HG02623 (cell line): ENCODE measurements around the gene PDE8B.
"Not testable (repeated sequence)": the region's sequence is repeated elsewhere in the genome, so short reads cannot be mapped to it uniquely, and the experiment has no call there.

Experiments used
- ATAC-seq: cut with Tn5 transposase; IDR thresholded peaks from one replicate; pipeline ENCODE4 v1.9.1; 2021; ENCODE audit warnings: moderate library complexity; ENCODE audit not compliant: unreplicated experiment

The PDE8B gene

DNA sequence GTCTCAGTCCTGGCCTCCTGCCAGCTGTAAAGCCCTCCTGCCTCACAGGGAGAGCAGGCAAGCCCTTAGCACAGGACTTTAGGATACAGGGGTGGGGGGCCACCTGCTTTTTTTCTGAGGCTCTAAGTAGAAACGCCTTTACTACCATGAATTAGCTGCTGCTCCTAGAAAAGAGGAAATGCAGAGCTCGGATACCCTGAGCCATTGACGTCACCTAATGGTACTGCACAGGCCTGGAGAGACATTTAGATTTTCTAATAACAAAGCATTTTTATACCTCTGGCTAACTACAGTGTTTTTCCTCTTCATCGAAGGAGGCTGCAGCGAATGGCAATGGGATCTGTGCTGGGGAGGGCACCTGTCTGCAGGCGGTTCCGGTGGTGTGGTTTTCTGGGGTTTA, 144.6 kb downstream of the PDE8B start:
- ATAC-seq = no peak

DNA sequence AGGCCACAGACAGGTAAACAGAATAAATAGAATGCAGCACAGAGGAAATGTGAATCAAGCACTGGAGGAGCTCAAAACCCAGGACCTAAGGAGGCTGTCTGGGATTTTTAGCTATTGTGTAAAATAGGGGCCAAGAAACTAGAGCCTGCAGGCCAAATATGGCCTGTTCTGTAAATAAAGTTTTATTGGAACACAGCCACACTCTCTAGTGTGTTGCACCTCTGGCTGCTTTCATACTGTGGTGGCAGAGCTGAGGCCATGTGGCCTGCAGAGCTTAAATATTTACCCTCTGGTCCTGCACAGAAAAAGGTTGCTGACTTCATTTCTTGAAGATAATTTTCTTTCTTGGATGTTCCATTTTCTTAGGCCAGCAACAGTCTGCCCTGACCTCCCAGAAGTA, 145.3 kb downstream of the PDE8B start:
- no peak for ATAC-seq

DNA sequence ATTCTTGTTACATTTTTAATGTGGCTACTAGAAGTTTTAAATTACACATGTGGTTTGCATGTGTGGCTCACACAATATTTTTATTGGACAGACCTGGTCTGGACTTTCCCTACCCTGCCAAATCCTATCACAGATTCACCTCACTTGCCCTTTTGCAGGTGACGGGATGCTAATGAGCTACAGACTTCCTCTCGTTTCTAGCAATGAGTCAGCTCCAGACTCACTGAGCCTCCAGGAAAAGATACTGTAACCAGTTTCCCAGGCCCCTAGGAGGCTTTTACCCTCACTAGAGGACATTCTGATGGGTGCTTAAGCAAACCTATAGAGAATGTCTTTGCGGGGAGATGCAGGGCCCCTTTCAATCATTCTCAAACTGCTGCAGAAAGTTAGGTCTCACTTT, 146.3 kb downstream of the PDE8B start:
- ATAC-seq = peak; percentile 91

DNA sequence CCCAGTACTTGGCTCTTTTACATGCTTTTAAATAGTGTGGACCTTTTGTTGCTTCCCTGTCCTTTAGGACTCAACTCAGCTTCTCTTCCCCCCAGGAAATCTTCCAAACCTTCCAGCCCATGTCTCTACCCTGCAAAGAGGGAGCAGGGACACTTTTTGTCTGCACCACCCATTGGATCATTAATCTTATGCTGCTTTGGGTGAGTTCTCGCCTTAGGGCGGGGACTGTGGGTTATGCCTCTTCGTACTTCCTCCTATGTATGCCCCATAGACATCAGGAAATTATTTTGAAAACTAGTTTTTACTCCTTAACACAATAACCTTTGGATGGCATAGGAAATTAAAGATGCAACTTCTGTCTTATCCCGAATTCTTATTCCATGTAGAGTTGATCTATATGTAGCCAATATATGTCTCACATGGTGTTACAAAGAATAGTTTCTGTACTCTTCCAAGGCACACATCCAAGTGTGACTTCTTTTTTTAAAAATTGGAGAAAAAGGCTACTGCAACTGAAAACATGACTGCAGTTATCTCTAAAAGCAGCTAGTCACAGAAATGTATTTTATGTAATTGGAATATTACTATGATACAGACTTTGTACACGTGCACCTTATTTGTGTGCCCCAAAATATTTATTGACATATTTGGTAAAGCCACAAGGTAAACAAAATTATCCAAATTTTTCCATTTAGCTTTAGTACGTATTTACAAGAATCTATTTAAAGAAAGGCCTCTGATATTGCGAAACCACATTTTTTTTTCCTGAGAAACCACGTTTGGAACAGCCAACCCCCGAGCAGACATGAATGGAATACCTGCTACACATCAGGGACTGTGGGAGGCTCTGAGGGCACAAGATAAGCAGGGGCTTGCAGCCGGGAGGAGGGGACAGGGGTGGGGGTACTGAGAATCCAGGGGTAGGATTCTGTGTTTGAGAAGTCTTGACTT, 148.1 kb downstream of the PDE8B start:
- ATAC-seq = no peak

DNA sequence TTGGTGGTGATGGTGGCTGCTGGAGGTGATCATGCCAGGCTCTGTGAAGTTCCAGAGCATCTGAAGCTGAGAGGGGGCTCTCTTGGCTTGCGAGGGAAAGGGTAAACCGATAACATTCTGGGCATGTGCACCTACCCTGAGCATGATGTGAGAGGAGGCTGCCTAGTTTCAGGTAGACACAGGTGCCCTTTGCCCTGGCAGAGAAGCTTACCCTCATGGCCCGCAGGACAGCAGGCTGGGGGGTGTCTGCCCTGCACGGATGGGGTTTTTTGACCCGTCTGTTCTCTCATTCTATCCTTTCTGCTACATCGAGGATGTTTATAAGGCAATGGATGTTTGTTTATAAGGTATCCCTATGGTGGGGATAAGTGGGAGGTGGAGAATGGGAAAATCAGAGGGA, 148.8 kb downstream of the PDE8B start:
- ATAC-seq = no peak

DNA sequence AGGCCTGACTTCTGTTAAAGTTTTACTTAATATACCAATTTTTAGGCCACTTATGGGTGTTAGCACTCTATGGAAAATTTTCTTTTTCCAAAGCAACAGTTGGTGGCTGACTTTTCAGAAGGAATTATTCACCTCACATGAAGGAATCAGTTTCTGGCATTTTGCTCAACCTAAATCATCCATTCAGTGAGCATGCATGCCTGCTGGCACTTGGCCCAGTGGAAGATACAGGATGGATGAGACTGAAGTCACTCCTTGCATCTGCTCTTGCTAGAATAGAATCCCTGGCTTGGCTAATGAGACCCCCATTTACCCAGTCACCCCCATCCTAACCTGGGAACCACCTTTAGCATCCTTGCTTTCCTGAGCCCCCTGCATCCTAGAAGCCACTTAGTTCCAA, 149.9 kb downstream of the PDE8B start:
- no peak for ATAC-seq

DNA sequence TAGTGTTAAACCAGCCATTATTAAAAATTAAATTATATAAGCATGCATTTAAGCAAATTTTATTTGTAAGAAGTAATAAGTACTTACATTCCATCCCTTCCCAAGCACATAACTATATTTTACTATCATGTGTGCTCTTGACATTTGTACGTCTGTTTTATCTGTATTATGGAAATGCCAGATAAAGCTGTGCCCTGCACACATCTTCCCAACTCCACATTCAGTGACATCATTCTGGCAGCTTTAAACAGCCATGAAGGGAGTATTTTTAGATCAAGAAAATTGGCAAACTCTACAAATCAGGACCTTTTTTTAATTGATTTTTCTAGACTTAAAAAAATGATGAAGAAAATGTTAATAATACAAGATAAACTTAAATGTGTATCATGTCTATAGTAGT, 150.5 kb downstream of the PDE8B start:
- no peak for ATAC-seq

DNA sequence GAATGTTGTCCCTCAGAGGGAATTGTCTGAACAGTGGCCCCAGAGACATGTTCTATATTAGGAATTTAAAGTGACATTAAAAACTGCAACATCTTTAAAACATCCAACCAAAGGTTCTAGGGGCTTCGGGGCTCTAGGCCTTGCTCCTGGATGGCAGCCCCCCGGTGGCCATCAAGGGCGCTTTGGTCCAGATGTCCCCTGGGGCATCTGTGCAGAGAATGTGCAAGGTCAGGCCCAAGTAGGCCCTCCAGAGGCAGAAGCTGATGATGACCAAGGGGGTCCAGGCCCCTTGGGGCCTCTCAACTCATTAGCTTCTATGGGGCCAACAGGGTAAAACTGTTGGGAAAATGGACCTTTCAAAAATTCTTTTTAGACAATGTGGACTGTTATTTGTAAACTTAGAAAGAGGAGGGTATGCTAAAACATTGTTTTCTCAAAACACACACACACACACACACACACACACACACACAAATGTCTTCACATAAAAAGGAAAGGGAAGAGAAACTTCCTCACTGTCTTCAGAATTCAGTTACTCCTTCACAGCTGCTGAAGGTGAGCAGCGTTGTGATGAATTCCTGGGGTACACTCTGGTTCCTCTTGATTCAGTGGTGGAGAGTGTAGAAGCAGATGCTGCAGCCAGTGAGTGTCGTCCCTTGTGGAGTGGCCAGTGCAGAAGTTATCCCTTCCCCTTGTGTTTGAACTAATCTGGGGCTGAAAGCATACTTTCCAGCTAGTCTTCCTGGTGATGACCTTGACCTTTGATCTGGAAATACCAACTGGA, 156.4 kb downstream of the PDE8B start:
- ATAC-seq = no peak

DNA sequence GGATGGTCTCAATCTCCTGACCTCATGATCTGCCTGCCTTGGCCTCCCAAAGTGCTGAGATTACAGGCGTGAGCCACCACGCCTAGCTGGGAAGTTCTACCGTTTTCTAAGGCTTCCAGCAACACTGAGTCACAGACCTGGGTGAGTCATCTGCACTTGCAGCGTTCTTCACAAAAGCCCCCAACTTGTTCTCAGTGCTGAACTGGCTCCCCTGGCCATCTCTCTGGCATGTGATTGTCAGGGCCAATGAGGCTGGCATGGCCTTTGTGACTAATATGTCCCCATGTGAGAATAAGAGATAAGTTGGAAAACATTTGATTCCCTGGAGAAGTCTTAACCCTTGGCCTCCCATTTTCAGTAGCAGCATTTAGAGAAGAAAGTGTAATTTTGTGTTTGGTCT, 157.3 kb downstream of the PDE8B start:
- no peak for ATAC-seq

DNA sequence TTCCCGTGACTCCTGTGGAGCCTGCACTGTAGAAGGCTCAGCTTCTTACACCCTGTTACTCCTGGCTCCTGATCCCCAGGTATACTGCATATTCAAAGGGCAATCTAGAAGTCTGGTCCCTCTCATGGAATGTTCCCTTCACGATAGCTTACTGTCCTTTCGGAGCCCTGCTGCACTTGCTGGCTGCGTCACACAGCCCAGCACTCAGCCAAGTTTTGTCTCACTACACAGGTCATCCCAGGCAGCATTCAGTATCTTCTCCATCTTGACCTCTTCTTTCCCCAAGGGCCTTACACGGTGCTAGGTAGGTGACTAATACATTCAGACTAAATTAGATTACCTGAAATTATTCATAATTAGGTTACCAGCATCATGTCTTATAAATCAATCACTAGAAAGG, 157.9 kb downstream of the PDE8B start:
- no peak for ATAC-seq

DNA sequence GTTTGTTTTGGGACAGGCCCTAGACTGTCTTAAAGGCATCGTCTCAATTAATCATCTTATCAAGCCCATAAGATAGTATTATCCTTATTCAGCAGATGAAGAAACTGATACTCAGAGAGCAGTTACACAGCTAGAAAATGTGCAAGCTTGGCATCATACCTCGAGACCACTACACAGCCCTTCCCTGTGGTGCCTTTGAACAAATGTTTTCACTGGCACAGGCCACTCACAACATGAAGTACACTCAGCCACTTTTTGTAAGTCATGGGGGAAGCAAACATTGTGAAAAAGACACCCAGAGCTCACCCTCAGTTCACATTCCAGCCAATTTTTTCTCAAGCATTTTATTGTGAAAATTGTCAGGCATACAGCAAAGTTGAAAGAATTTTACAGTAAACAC, 159.1 kb downstream of the PDE8B start:
- ATAC-seq = no peak

DNA sequence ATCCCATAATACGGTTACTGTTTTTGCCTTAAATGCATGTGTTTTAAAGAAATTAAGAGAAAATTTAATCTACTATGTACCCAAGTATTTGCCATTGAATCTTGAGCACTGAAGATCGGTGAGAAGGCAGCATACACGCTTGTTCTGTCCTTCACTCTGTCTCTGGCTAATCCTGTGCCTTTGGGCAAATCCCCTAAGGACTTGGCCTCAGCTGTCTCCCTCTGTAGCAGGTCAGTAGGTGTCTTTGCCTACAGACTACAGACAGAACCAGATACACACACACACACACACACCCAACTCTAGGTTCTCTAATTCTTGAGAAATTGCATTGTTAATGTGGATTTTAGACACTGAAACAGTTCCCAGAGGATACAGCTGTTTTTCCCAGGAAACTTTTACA, 164.2 kb downstream of the PDE8B start:
- ATAC-seq = no peak

DNA sequence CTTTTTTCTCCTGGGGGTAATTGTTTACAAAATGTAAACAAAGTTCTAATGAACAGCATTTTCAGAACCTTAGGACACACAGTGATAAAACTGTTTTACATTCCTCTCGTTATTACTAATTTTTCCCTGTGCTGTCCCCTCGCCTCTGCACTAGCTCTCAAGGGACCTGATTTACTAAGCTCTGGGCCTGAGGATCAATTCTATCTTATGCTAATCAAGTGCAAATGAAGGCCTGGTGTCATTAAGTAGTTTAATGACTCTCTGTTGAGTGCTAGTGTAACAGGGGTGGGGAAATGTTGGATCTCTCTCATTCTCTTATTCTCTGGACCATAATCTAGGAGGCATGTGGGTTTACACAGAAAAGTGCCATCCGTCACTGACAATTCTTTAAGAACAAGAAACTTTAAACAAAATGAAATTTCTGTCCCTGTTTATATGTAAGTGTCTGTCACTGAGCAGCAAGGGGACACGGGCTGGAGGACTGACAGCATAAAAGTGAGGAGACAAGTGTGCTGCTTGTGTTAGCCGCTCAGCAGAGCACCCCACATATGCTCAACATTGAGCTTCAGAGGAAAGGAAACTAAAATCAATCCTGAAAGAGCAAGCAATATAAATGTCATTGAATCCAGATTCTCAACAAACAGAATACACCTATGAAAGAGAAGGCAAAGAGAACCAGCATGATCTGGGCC, 166.3 kb downstream of the PDE8B start:
- ATAC-seq = no peak

DNA sequence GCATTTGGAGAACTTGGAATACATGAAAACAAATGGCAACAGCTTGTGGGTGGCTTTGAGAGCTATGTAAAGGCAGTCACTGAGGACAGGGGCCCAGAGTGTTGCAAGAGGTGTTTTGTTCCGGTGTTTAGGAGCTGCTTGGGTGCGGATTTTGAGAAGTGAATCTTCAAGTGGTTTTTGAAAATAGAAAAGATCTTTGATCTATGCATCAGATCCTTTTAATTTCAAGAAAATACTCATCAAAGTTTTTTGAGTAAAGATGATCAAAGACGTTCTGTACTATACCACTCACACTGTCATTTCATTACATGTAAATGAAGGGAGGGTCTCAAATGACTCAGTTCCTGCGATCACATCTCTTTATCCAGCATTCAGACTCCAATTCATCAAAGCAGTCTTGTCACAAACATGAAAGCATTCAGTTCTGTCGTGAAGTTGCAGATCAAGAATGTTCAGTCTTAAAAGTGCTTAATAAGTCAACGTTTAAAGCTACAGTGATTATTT, 169.1 kb downstream of the PDE8B start:
- peak; percentile 66 for ATAC-seq

DNA sequence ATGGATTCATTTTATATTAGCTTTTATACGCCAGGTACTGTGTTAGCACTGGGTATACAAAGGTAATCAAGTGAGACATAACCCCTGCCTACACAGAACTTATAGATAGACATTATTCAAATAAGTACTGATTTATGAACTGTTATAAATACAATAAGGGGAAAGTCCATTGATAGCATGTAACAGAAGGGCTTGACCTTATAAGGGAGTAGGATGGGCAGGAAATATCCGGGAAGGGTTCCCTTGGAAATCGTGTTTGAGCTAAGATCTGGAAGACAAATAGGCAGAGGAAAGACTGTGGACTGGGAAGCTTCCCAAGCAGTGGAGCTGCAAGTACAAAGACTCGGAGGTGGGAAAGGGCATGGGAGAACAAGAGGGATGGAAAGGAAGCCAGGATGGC, 170.2 kb downstream of the PDE8B start:
- no peak for ATAC-seq

DNA sequence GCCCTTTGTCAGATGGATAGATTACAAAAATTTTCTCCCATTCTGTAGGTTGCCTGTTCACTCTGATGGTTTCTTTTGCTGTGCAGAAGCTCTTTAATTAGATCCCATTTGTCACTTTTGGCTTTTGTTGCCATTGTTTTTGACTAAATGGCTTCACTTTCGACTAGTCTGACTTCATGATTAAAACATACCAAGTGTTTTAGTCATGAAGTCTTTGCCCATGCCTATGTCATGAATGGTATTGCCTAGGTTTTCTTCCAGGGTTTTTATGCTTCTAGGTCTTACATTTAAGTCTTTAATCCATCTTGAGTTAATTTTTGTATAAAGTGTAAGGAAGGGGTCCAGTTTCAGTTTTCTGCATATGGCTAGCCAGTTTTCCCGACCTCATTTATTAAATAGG, 172.9 kb downstream of the PDE8B start:
- ATAC-seq = not testable (repeated sequence)

DNA sequence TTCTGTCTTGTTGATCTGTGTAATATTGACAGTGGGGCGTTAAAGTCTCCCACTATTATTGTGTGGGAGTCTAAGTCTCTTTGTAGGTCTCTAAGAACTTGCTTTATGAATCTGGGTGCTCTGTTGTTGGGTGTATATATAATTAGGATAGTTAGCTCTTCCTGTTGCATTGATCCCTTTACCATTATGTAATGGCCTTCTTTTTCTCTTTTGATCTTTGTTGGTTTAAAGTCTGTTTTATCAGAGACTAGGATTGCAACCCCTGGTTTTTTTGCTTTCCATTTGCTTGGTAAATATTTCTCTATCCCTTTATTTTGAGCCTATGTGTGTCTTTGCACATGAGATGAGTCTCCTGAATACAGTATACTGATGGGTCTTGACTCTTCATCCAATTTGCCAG, 175.9 kb downstream of the PDE8B start:
- not testable (repeated sequence) for ATAC-seq

DNA sequence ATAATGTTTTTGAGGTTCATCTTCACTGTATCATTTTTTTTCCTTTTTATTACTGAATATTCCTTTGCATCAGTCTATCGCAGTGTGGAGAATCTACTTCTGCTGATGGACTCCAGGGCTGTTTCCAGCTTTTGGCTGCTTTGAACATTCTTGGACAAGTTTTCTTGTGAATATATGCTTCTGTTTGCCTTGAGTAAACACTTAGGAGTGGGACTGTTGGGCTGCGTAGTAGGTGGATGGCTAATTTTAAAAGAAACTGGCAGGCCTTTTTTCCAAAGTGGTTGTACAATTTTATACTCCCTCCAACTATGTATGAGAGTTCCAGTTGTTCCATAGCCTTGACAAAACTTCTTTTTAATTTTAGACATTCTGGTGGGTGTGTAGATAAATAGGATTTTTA, 179.3 kb downstream of the PDE8B start:
- ATAC-seq = no peak

DNA sequence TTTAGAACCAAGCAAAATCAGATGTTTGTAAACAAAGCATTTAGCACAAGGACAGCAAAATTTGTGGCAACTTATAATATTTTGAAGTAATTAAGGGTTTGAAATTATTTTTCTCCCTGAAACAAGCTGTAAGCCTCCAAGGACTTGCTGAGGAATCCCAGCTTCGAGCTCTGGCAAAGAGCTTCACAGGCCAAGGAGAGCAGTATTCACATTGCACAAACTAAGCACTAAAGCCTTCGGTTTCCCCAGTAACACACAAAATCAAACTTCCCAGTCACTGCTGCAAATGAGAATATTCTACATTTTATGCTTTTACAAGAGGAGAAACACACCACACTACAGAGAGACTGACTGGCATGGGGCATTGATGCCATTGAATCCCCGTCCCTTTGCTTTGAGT, 179.7 kb downstream of the PDE8B start:
- no peak for ATAC-seq

DNA sequence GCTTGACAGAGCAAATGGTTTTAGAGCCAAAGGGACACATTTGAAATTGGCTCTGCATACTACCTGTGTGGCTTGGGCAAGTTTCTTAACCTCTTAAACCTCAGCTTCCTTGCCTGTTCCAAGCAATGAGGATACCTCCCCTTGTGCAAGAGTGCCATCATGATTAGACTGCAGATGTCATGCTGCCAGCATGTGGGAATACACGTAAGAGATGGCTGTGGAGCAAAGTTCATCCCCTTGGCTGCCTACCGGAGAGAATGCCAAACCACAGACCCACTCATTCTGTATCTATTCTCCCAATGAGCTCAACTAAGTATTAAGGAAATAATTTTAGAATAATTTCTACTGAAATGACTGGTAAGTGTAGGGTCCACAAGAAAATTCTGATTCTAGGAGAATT, 180.3 kb downstream of the PDE8B start:
- no peak for ATAC-seq

DNA sequence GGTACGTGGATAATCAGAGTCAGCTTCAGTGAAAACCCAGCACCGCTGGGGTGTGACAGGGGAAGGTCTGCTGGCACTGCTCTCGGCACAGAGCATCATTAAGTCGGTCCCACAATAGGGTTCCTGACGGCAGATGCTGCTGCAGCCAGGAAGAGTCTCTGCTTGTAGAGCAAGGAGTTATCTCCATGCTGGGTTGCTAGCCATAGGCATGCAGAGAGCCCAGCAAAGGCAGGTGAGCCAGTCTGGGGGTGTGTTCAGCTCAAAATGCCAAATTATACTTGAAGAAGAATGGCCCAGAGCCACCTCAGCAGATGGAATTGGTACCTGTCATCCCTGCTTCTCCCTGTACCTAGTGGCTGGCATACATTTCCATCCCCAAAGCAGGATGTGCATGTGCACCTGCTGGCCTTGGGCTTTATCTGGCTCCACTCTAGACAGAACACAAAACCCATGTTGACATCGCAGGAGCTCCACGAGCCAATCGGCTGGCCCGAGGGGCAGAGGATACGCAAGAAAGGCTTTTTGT, 180.8 kb downstream of the PDE8B start:
- ATAC-seq = no peak
